GM18502 (cell line): ENCODE results near the gene KCNJ14.

ENCODE experiments used
- ATAC-seq: cut with Tn5 transposase; IDR thresholded peaks from one replicate; pipeline ENCODE4 v1.9.1; 2021; ENCODE audit warnings: mild to moderate bottlenecking; ENCODE audit not compliant: unreplicated experiment, poor library complexity

The KCNJ14 gene

DNA sequence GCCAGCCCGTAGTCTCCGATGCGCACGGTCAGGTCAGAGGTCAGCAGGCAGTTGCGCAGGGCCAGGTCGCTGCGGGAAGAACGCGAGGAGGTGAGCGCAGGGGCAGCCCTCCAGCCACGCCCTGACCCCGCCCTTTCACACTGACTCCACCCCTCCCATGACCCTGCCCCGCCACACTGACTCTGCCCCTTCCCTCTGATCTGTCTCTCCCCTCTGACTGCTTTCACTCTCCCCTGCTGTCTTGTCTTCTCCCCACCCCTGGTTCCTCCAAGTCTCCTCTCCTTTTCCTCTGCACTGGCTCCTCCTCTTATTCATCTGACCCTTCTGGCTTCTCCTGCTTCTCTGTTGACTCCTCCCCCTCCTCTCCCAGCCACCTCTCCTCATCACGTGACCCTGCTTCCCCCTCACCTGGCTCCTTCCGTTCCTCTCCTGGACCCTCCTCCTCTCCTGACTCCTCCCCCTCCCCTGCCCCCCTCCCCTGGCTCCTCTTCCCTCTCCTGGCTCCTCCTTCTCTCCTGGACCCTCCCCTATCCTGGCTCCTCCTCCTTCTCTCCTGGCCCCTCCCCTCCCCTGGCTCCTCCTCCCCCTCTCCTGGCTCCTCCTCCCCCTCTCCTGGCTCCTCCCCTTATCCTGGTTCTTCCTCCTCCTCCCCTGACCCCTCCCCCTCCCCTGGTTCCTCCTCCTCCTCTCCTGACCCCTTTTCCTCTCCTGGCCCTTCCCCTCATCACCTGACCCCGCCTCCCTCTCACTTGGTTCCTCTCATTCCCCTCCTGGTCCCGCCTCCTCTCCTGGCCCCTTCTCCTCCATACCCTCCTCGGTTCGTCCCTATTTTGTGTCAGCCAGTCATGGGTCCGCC is 46.3 kb downstream of the KCNJ14 start:
- no peak for ATAC-seq

- no peak for ATAC-seq
These were observed 47.1 kb downstream of the KCNJ14 start for GRCh38 chr19:48502350-48503018.

DNA sequence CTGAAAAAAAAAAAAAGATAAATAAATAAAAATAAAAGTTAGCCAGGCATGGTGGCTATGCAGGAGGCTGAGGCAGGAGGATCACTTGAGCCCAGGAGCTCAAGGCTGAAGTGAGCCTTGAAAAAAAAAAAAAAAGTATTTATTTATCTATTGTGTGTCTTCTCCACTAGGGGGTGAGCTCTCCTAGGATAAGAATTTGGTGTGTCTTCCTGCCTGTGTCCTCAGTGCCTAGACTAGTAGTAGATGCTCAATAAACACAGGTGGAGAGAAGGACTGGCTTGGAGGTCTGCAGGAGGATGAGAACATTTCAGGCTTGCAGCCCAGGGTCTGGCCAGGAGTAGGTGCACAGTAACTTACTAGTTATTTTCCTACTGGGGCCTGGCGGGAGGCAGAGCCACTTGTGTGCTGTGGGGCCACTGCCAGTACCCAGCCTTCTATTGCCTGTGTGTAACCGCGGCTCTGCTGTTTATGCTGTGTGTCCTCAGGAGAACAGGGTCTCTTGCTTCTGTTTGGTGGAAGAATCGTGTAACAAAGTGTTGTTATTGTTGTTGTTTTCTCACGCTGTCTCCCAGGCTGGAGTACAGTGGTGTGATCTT is 50.9 kb downstream of the KCNJ14 start:
- no peak for ATAC-seq

DNA sequence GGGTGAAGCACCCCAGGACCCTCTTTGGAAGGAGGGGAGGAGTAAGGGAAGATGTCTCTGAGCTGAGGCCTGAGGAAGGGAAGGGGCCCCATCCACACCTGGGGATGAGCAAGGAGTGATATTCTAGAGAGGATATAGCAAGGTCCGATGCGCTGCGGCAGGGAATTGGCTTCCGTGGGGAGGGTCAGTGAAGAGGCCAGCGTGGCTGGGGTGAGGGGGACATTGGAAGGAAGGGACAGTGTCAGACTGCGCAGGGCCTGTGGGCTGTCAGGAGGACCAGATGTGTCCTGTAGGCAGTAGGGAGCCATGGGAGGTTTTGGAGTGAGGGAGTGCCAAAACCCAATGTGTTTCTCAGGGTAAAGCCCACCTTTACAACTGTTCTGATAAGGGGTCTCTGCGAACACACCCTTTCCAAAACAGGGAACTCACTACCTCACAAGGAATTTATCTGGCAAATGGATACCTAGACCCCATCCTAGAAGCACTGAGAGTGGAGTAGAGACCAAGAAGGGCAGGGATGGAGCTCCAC is 52.6 kb downstream of the KCNJ14 start:
- ATAC-seq, result no peak

DNA sequence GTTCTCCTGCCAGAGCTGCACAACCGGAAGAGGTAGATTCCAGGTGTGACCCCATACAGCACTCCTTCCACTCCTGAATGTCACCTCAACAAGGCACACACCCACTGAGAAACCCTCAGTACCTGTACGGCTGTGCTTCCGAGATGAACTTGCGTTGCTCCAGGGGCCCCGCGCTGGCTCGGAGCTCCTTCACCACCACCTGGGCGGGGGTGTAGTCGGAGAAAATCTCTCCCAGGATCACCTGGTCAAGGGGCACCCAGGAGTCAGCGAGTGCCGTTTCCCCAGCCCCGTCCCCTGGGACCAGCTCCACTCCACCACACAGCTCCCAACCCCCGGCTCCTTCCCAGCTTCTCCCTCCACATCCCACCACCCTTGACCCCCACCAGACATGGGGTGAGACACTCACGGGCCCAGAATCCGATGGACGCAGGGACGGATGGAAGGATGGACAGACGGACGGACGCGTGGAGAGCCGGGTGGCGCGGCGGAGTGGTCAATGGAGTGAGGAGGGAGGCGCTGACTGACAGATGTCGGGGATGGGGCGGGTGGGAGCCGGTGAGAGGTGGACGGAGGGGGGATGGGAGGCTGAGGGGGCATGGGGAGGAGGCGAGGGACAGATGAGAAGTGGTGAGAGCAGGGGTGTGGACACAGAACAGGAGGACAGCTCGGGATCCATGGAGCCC is 53.5 kb downstream of the KCNJ14 start:
- no peak for ATAC-seq

DNA sequence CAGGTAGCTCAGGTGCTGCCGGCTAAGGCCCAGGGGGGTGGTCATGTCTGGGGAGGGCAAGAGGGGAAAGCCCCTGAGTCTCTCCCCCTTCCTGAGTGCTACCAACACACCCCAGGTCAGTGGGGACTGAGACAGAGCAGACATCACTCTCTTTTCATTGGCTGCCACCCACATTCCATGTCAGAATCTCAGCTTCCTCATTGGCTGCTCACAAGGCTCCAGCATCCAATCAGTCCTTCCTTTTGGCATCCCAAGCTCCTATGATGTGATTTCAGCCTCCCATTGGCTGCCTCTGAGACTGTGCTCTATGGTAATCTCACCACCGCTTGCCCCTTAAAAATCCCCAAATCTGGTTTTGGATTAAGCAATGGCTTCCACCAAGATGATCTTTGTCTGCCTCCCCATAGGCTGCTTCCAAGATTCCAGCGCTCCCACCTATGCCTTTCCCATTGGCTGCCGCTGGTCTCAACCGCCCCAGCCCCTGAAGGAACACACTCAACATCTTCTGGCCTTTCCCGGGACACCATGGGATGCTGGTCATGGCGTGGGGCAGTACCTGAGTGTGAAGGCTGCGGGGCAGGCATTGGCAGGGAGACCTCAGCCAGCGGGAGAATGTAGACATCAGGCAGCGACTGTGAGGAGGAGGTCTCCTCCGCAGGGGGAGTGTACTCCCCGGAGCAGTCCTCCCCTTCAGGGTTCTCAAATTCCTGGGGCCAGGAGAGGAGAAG is 54.3 kb downstream of the KCNJ14 start:
- ATAC-seq, result no peak

GRCh38 chr19:48510421-48511268 is 55.3 kb downstream of the KCNJ14 start:
- no peak for ATAC-seq

DNA sequence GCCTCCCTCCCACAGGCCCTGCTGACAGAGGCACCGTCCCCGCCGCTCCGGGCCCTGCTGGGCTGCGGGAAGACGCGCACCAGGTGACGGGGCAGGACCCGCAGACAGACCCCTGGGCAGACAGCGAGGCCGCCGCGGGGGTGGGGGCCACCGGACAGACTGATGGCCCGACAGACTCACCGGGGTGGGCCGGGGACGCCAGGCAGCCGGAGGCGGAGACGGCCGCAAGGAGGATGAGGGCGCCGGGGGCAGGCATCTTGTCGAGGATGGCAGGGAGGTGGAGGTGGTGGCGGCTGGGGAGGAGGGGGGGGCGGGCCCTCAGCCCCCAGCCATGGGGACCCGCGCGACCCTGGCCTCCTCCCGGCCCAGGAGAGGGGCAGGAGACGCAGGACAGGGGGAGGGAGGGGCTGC is 56.0 kb downstream of the KCNJ14 start:
- no peak for ATAC-seq

DNA sequence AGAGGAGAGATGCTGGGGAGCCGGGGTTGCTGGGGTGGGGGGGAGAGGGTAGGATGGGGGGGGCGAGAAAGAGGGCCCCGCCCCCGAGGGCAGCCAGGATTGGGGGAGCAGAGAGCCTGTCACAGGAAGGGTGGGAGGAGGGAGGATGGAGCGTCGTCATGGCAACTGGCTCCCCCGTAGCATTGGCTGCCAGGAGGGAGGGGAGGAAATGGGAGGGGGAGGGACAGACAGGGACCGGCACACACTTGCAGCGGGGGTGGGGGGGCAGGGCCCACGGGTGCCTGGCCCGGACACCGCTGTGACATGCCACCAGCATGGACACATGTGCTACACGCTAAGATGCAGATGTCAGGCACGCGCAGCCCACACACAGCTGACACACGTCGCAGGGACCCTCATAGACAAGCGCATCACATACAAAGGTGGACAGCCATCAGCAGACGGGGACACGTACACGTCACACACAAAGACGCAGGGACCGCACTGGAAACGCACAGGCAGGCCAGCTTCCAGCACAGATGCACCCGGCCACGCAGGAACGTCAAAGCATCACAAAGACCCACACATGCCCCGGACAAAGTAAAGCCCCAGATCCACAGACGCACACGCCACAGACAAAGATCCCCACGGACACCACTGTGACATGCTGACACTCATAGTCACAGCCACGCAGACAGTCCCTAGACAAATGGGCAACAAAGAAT is 56.6 kb downstream of the KCNJ14 start, which contains the start of gene LMTK3:
Gene LMTK3 (minus strand): TSS at position 36 of the 704 bp plus-strand sequence. CDS start 259 bp downstream, outside the sequence.
- no peak for ATAC-seq

DNA sequence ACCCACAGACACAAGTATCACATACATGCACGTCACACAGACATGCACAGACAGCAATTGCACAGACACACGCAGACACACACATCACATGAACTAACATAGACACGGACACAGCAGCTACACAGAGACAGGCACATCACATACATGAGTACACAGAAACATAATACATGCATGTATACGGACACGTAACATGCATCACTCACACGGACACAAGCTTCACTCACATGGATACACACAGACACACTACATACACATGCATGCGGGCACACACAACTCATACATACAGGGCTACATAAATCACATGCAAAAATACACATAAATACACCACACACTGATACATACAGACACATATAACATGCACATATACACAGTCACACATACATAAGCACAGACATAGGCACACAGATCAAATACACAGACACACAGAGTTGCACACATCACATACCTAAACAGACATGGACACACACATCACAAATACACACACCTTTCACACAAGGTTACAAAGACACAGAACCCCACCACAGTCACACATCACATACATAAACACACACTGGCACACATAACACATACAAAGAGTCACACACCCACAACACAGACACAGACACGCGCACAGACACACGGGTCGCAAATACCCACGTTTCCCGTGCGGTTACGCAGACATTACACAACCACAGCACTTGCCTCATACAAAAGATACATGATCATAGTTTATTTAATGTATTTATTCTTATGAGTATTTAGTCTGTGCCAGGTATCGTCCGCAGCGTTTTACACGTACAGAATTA is 57.3 kb downstream of the KCNJ14 start:
- ATAC-seq, result no peak

DNA sequence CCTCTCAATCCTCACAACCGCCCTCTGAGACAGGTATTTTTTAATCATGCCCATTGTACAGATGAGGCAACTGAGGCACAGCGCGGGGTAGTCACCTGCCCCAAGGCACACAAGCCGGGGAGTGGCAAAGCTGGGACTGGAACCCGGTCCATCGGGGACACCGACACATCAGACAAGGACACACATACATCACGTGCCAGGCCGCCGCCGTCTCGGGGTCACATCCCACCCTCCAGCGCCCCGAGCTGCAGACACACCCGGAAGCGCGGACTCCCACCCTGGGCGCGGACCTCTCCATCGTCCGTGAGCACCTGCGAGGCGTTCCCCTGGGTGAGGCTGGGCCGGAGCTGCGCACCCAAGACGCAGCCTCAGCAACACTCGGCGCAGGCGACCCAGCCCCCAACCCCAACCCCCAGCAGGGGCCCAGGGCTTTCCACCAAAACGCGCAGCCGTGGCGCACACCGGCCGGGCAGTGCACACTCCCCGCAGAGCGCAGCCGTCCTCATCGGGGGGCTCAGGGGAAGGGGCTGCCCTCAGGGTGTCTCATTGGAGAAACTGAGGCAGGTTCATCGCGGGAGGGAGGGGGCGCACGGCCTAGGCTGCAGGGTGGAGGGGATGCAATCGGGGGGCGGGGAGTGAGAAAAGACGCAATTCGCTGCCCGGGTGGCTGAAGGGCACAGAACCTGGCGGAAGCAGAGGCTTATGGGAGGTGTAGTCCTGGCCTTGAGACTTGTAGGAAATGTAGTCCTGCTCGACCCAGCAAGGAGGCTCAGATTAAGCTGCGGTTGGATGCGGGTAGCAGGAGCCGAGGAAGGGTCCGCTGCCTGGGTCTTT is 58.1 kb downstream of the KCNJ14 start:
- peak; percentile 68 for ATAC-seq

DNA sequence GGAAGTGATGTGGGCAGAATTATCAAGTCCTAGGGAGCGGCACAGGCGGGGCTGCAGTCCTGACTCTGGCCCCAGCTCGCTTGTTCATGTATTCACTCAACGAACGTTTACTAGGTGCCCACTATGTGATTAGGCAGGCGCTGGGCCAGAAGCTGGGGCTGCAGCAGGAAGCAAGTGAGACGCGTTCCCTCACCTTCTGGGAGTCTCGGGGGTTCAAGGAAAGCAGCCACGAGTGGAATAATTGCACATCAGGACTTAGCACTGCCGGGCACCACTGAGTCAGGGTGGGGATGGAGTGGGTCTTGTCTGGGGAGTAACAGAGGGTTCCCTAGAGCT is 58.7 kb downstream of the KCNJ14 start:
- ATAC-seq, result no peak

- no peak for ATAC-seq
These were observed 61.2 kb downstream of the KCNJ14 start for GRCh38 chr19:48516536-48516935.
